K562 (cell line): ENCODE data around the gene PPTC7. TPM values are rescaled to one million over a fixed set of nuclear protein-coding genes. Genes with fewer than 3 reads are reported as not detected.

ENCODE experiments used
- ATAC-seq: fragments of 200-7000 bp; cut with Tn5 transposase; 3 replicates; pipeline ENCODE4 v1.9.1; 2020; ENCODE audit warnings: moderate library complexity
- BruUV-seq: library from RNA; stranded (reverse); fragments of 400-500 nt; replicated peaks from 2 replicates; lab custom pipeline; 2021; lab: Mats Ljungman, UMichigan
- CTCF ChIA-PET: fragments of 300-600 bp; formaldehyde crosslinking; extraction: SDS; loops from one replicate; lab custom pipeline; 2021; ENCODE audit warnings: low intra/inter-chr PET ratio; lab: Yijun Ruan, JAX
- POLR2A ChIA-PET: fragments of 300-600, 350-650 bp; sonication (Branson Sonifier 250); formaldehyde crosslinking; extraction: SDS; loops from one replicate; lab custom pipeline; 2021; ENCODE audit warnings: antibody characterized with exemption, inconsistent platforms; lab: Yijun Ruan, JAX
- DNase-seq, 4 experiments: peaks; one replicate each; pipeline versions ENCODE4 v3.0.0 to v3.0.0-alpha.2; 2011 to 2018; ENCODE audit warnings: low spot score in 3 of 4, mixed read lengths in 3 of 4; ENCODE audit errors: extremely low read depth in 1 of 4
- FAIRE-seq: peaks from 2 replicates; lab custom pipeline; 2011; peaks lifted over from hg19 to GRCh38; lab: Jason Lieb, UNC
- H2AFZ ChIP-seq: 2 replicates; pipeline ENCODE4 v1.6.0; 2011; ENCODE audit warnings: low read depth, low read length, control low read depth, inconsistent platforms
- H3K27ac ChIP-seq: fragments of 200-600 bp; 3 replicates; pipeline ENCODE4 v1.8.0; 2011; ENCODE audit warnings: low read depth, mild to moderate bottlenecking, control low read depth, inconsistent platforms, low read length, moderate library complexity, mixed read lengths; ENCODE audit errors: extremely low read depth
- H3K27me3 ChIP-seq, 2 experiments: fragments of 300-600 bp in 1 of 2; 2 replicates in 1 of 2; 3 replicates in 1 of 2; pipeline versions ENCODE4 v1.6.0 to v1.8.0; 2011; ENCODE audit warnings: inconsistent platforms in 2 of 2, low read length in 2 of 2, mild to moderate bottlenecking in 1 of 2, mixed read lengths in 1 of 2, moderate library complexity in 1 of 2; ENCODE audit not compliant: control insufficient read depth in 2 of 2, insufficient read depth in 2 of 2
- H3K36me3 ChIP-seq: fragments of 300-600 bp; 3 replicates; pipeline ENCODE4 v1.8.0; 2011; ENCODE audit warnings: mild to moderate bottlenecking, low read length, inconsistent platforms; ENCODE audit not compliant: control insufficient read depth, insufficient read depth
- H3K4me1 ChIP-seq, 2 experiments: fragments of 200-600 bp in 1 of 2; replicated peaks in 1 of 2; 2 replicates in 1 of 2; 3 replicates in 1 of 2; pipeline versions ENCODE4 v1.5.1 to v1.8.0; 2011; ENCODE audit warnings: inconsistent platforms in 2 of 2, low read length in 2 of 2, mild to moderate bottlenecking in 1 of 2, mixed read lengths in 1 of 2, moderate library complexity in 1 of 2; ENCODE audit not compliant: control insufficient read depth in 2 of 2, insufficient read depth in 2 of 2
- H3K4me2 ChIP-seq: 2 replicates; pipeline ENCODE4 v1.6.1; 2011; ENCODE audit warnings: low read length, control low read depth, inconsistent platforms, mixed read lengths; ENCODE audit not compliant: insufficient read depth
- H3K4me3 ChIP-seq: fragments of 200-600 bp; sonication (generic), shearing (Covaris generic); 2 replicates; pipeline ENCODE4 v1.5.1; 2016; ENCODE audit warnings: control low read depth, inconsistent platforms
- H3K79me2 ChIP-seq: fragments of 200-600 bp; 3 replicates; pipeline ENCODE4 v1.8.0; 2011; ENCODE audit warnings: low read length, inconsistent platforms; ENCODE audit not compliant: control insufficient read depth, insufficient read depth
- H3K9ac ChIP-seq, 2 experiments: 2 replicates each; pipeline versions ENCODE4 v1.6.0 to v1.6.1; 2011; ENCODE audit warnings: low read depth in 2 of 2, low read length in 2 of 2, control low read depth in 1 of 2, inconsistent platforms in 1 of 2, mild to moderate bottlenecking in 1 of 2, mixed read lengths in 1 of 2; ENCODE audit not compliant: insufficient read depth in 1 of 2
- H3K9me1 ChIP-seq: one replicate; pipeline ENCODE4 v1.6.0; 2011; ENCODE audit warnings: inconsistent platforms, mild to moderate bottlenecking, low read length, moderate library complexity; ENCODE audit not compliant: control insufficient read depth, insufficient read depth
- H3K9me3 ChIP-seq: replicated peaks from 2 replicates; pipeline ENCODE4 v1.5.1; 2011; ENCODE audit warnings: low read depth, low read length, inconsistent platforms; ENCODE audit not compliant: control insufficient read depth, insufficient read depth
- H4K20me1 ChIP-seq: replicated peaks from 2 replicates; pipeline ENCODE4 v1.6.1; 2011; ENCODE audit warnings: low read length, inconsistent platforms, mixed read lengths; ENCODE audit not compliant: control insufficient read depth, insufficient read depth
- CEBPB ChIP-seq: fragments of 450-650 bp; IDR thresholded peaks from 2 replicates; pipeline ENCODE4 v1.6.1; 2016; ENCODE audit warnings: missing genetic modification characterization, missing compliant biosample characterization
- MCM7 ChIP-seq, 2 experiments: fragments of 450-650 bp; IDR thresholded peaks; 2 replicates each; pipeline ENCODE4 v1.6.1; 2016 to 2018
- MEIS2 ChIP-seq: fragments of 450-650 bp; IDR thresholded peaks from 2 replicates; pipeline ENCODE4 v1.6.1; 2014; ENCODE audit warnings: mild to moderate bottlenecking; ENCODE audit not compliant: partially characterized antibody
- MGA ChIP-seq: fragments of 450-650 bp; IDR thresholded peaks from 2 replicates; pipeline ENCODE4 v1.6.1; 2016; ENCODE audit warnings: mild to moderate bottlenecking, moderate library complexity
- PHB2 ChIP-seq: fragments of 450-650 bp; IDR thresholded peaks from 2 replicates; pipeline ENCODE4 v1.6.1; 2017; ENCODE audit warnings: low read depth
- WGBS: fragments of 100-300 bp; shearing (Covaris generic); methylation state at CpG from one replicate; pipeline ENCODE4 v1.1.6; 2016; ENCODE audit warnings: low coverage, mixed read lengths; ENCODE audit not compliant: insufficient coverage; ENCODE audit errors: missing lambda C conversion rate; 5-methylcytosine and 5-hydroxymethylcytosine counted together
- in situ Hi-C: fragments of 300-500 bp; cut with MboI; formaldehyde crosslinking; loops from 4 replicates; pipeline ENCODE4 v1.15.0; 2018; ENCODE audit warnings: inconsistent platforms, mixed read lengths
- intact Hi-C: fragments of 100-400 bp; cut with micrococcal nuclease; formaldehyde crosslinking; loops from 2 replicates; pipeline ENCODE4 v1.14.2; 2022
- polyA plus RNA-seq, 8 experiments: library from polyadenylated mRNA; depleted of rRNA in 4 of 8; stranded (reverse) in 5 of 8; unstranded in 3 of 8; fragments of >200 nt; fragmentation: Nextera tagmentation in 2 of 8; fragmentation: Illumina TruSeq in 1 of 8; extraction: Ambion mirVana in 2 of 8; extraction: Trizol in 1 of 8; gene quantifications; 2 replicates each; pipeline versions ENCODE4 v1.2.1 to v1.2.3, GENCODE V29; 2011 to 2014; ENCODE audit warnings: inconsistent platforms in 1 of 8, missing spikeins in 1 of 8
- total RNA-seq, 7 experiments: library from RNA; depleted of rRNA in 6 of 7; stranded (reverse); fragments of >200 nt in 6 of 7; fragmentation: Illumina TruSeq in 2 of 7; extraction: Trizol in 2 of 7; gene quantifications; 2 replicates each; pipeline versions ENCODE4 v1.2.1 to v1.2.3, GENCODE V29; 2011 to 2021; ENCODE audit warnings: low replicate concordance in 1 of 7
- TF ChIP-seq, protein P1 (sequence below): fragments of 250-450 bp; sonication (Bioruptor Pico); IDR thresholded peaks from 2 replicates; pipeline ENCODE4 v1.5.0; 2021; ENCODE audit warnings: mild to moderate bottlenecking, moderate library complexity

The PPTC7 gene
- total and polyA plus RNA-seq, 9 of the 15 experiments (the other 6 are each of a cell fraction or from before 2014, with no cell fraction given), result 2.6 to 23.1 (median 11.9) TPM

- Histone ChIP-seq H2AFZ (no peak overlapping the region), H3K4me1 (peaks cover 13 to 18% of the 10 kb centered on the region in 2 experiments), H3K27ac (peak overlapping the region; percentile 89; the same call in 1 of the 3 replicates), H3K36me3 (peaks cover 55% of the 10 kb centered on the region; the same call in 2 of the 3 replicates), H3K9me3 (no peaks in the 10 kb centered on the region; the same call in 1 of the 2 replicates), H3K9me1 (no peaks in the 10 kb centered on the region), H4K20me1 (no peaks in the 10 kb centered on the region), H3K4me2 (no peak overlapping the region; the same call in 1 of the 2 replicates), H3K9ac (peak overlapping the region in 1 of 2 experiments; percentile 95; a peak in 2 of 4 replicates), H3K79me2 (peaks cover 62% of the 10 kb centered on the region), H3K4me3 (no peak overlapping the region), H3K27me3 (no peaks in the 10 kb centered on the region)
- POLR2A ChIA-PET, result interaction anchor here (1.2 kb wide), 1 partner anchor 10 kb away, joined by 3 read pairs; no protein-coding TSS in a partner anchor
- FAIRE-seq (no peak), ATAC-seq (no peak), DNase-seq (peak in 1 of 4 experiments; percentile 33)
- in situ Hi-C loops, result no loop called here
- intact Hi-C loops, result no loop called here
- WGBS, result 32% methylated on average over 4 of the region's 4 CpGs
- no TSS peak for BruUV-seq
- CTCF ChIA-PET, result no interaction called here
- TF ChIP-seq, protein P1, sequence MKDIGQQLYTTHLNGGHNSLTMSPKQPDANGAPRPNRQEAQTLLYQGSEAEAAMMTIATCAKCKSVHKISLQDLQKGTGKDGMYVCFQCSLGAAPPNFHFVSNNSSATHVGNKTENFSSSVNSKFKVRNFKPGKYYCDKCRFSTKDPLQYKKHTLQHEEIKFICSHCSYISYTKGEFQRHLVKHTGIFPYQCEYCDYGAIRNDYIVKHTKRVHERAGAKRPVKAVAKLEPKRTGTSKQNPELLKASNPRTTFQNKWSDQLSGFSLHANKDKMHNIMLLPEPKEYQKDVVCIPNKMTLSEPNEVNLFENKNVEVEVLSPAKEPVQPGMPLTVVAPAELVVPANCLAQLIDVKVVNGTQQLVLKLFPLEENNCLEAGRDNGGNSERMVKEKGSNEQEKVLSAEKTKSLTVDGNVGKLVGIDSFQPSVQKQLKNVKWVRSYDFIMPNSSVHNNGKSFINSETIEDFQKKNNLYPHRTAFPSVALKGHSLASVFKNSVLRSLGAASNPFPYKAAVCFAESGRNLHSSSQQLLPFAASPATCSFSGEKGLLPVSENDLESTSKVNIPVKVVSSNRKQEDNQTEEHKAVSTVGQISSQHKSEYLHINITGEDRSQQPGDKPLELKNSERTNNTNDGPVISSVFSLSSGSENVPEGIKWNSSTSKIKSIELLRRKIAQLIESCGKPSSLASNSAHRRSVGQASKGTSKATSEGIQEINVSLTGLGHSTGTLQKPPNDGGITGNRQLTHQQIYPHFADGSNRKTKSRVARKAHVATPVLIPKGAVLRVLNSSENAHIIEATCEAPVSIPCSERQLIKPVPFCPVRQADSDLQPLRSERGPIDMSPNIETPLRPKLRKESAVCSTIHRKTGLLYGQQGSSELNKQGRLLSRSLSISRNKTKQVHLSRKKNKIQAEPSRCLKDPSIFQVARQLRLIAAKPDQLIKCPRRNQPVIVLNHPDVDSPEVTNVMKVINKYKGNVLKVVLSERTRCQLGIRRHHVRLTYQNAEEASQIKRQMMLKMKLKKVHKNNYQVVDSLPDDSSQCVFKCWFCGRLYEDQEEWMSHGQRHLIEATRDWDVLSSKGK (CRISPR knock-in tag), result no peak
- TF ChIP-seq PHB2, result no peak
- TF ChIP-seq MGA, result peak; percentile 76
- peak; percentile 85 for TF ChIP-seq CEBPB
- peak; percentile 59 for TF ChIP-seq MEIS2
- no peak for TF ChIP-seq MCM7 (IDR thresholded peaks at IDR 0.05)
Measured at GRCh38 chr12:110498984-110499706, 84.0 kb downstream of the PPTC7 start.
